GM12801 (cell line): ENCODE measurements around the gene CD9.

ENCODE experiments used
- CTCF ChIP-seq: IDR thresholded peaks from one replicate; pipeline ENCODE4 v1.5.1; 2011; ENCODE audit warnings: control low read depth; ENCODE audit not compliant: insufficient read length; ENCODE audit errors: extremely low read depth

Gene CD9

GRCh38 chr12:6237830-6238229 is 37.6 kb downstream of the CD9 start:
- no peak for TF ChIP-seq CTCF

GRCh38 chr12:6238875-6239274 is 38.7 kb downstream of the CD9 start:
- no peak for TF ChIP-seq CTCF

GRCh38 chr12:6241495-6241894 is 41.3 kb downstream of the CD9 start:
- TF ChIP-seq CTCF, result no peak

GRCh38 chr12:6249580-6249979 is 49.4 kb downstream of the CD9 start:
- no peak for TF ChIP-seq CTCF

GRCh38 chr12:6250343-6250742 is 50.1 kb downstream of the CD9 start:
- TF ChIP-seq CTCF, result no peak

- TF ChIP-seq CTCF, result no peak
Observed at GRCh38 chr12:6253278-6253677, 53.1 kb downstream of the CD9 start.

GRCh38 chr12:6254491-6254890 is 54.3 kb downstream of the CD9 start:
- TF ChIP-seq CTCF, result no peak

- TF ChIP-seq CTCF, result no peak
Observed at GRCh38 chr12:6257007-6257406, 56.8 kb downstream of the CD9 start.
